ENCODE data around the gene SLC66A3.

DNA sequence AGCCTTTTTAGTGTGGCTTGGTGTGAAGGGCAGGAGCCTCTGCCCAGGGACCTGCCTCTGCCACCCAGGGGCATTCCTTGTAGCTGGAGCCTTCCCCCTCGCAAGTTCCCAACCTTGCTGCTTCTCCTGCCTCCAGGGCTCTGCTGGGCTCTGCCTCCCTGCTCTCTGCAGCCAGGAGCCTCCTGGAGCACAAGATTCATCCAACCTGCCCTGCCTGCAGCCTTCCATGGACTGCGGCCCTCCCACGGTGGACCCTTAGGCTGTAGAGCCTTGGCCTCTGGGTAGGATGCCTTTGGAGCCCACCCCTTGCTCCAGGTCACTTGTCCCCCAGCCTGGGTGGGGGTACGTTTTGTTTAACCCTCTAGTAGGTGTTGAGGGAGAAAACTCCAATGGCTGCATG is 2.5 kb downstream of the SLC66A3 start:
- TF ChIP-seq, protein P1, sequence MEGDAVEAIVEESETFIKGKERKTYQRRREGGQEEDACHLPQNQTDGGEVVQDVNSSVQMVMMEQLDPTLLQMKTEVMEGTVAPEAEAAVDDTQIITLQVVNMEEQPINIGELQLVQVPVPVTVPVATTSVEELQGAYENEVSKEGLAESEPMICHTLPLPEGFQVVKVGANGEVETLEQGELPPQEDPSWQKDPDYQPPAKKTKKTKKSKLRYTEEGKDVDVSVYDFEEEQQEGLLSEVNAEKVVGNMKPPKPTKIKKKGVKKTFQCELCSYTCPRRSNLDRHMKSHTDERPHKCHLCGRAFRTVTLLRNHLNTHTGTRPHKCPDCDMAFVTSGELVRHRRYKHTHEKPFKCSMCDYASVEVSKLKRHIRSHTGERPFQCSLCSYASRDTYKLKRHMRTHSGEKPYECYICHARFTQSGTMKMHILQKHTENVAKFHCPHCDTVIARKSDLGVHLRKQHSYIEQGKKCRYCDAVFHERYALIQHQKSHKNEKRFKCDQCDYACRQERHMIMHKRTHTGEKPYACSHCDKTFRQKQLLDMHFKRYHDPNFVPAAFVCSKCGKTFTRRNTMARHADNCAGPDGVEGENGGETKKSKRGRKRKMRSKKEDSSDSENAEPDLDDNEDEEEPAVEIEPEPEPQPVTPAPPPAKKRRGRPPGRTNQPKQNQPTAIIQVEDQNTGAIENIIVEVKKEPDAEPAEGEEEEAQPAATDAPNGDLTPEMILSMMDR (IDR thresholded peaks at IDR 0.05; ENCODE audit: low read length) = no peak
- no peak for TF ChIP-seq EZH2 (IDR thresholded peaks at IDR 0.05; ENCODE audit: borderline replicate concordance, low read length)

Measured in OCI-LY1 (cell line).